H1 (cell line): ENCODE data around the gene POLR3F. TPM values are rescaled to one million over a fixed set of nuclear protein-coding genes. Genes with fewer than 3 reads are reported as not detected.

Source experiments
- CTCF ChIA-PET: fragments of 300-600 bp; sonication (Branson Sonifier 250); formaldehyde crosslinking; loops from one replicate; lab custom pipeline; 2021; ENCODE audit not compliant: partially characterized antibody; lab: Charles Lee
- POLR2A ChIA-PET: fragments of 300-600 bp; sonication (Branson Sonifier 250); formaldehyde crosslinking; loops from one replicate; lab custom pipeline; 2021; ENCODE audit warnings: inconsistent platforms; ENCODE audit not compliant: partially characterized antibody; lab: Charles Lee
- DNase-seq, 2 experiments: peaks; one replicate each; pipeline versions ENCODE4 v3.0.0 to v3.0.0-alpha.2; 2010 to 2022; ENCODE audit warnings: low spot score in 2 of 2, low read depth in 1 of 2, mixed read lengths in 1 of 2
- FAIRE-seq: peaks from 2 replicates; lab custom pipeline; 2011; peaks lifted over from hg19 to GRCh38; lab: Jason Lieb, UNC
- H2AFZ ChIP-seq: 2 replicates; pipeline ENCODE4 v1.8.1; 2012; ENCODE audit warnings: low read length, inconsistent platforms
- H2AK5ac ChIP-seq: 2 replicates; pipeline ENCODE4 v1.6.1; 2013; ENCODE audit warnings: low read depth, low read length
- H2BK120ac ChIP-seq: replicated peaks from 2 replicates; pipeline ENCODE3; 2013; ENCODE audit warnings: low read depth, low read length, inconsistent platforms
- H2BK12ac ChIP-seq: 2 replicates; pipeline ENCODE4 v1.6.1; 2013; ENCODE audit warnings: low read depth, low read length
- H2BK15ac ChIP-seq: 2 replicates; pipeline ENCODE4 v1.6.1; 2013; ENCODE audit warnings: low read length
- H2BK20ac ChIP-seq: 2 replicates; pipeline ENCODE4 v1.6.1; 2013; ENCODE audit warnings: low read length
- H2BK5ac ChIP-seq: 2 replicates; pipeline ENCODE4 v1.6.1; 2013; ENCODE audit warnings: low read depth, low read length
- H3K14ac ChIP-seq: 2 replicates; pipeline ENCODE4 v1.6.1; 2013; ENCODE audit warnings: inconsistent platforms; ENCODE audit not compliant: insufficient read length
- H3K18ac ChIP-seq: 2 replicates; pipeline ENCODE4 v1.6.1; 2013; ENCODE audit warnings: low read length; ENCODE audit errors: extremely low read depth
- H3K23ac ChIP-seq: 2 replicates; pipeline ENCODE4 v1.6.1; 2013; ENCODE audit warnings: inconsistent platforms; ENCODE audit not compliant: insufficient read length
- H3K23me2 ChIP-seq: 2 replicates; pipeline ENCODE4 v1.6.1; 2013; ENCODE audit warnings: low read depth, low read length
- H3K27ac ChIP-seq: 2 replicates; pipeline ENCODE4 v1.6.1; 2011; ENCODE audit warnings: low read depth, low read length, inconsistent platforms
- H3K27me3 ChIP-seq, 4 experiments: replicated peaks in 1 of 4; 1 replicate in 1 of 4; 2 replicates in 3 of 4; pipeline versions ENCODE4 v1.6.1 to v1.8.1; 2011 to 2013; ENCODE audit warnings: low read length in 3 of 4, mild to moderate bottlenecking in 3 of 4, inconsistent platforms in 2 of 4, mixed read lengths in 2 of 4, moderate library complexity in 1 of 4; ENCODE audit not compliant: control insufficient read depth in 3 of 4, insufficient read depth in 3 of 4; ENCODE audit errors: extremely low read depth in 1 of 4
- H3K36me3 ChIP-seq, 4 experiments: 2 replicates each; pipeline versions ENCODE4 v1.6.1 to v1.8.1; 2011 to 2013; ENCODE audit warnings: mild to moderate bottlenecking in 4 of 4, low read length in 3 of 4, moderate library complexity in 2 of 4, control low read depth in 1 of 4, inconsistent platforms in 1 of 4; ENCODE audit not compliant: insufficient read depth in 4 of 4, control insufficient read depth in 2 of 4
- H3K4ac ChIP-seq: replicated peaks from 2 replicates; pipeline ENCODE3; 2013; ENCODE audit warnings: low read length, low read depth, mixed read lengths, inconsistent platforms; ENCODE audit not compliant: insufficient read length
- H3K4me1 ChIP-seq, 4 experiments: replicated peaks in 1 of 4; 1 replicate in 1 of 4; 2 replicates in 3 of 4; pipeline versions ENCODE4 v1.6.1 to v1.8.1; 2011 to 2013; ENCODE audit warnings: low read length in 3 of 4, inconsistent platforms in 2 of 4, mixed read lengths in 1 of 4; ENCODE audit not compliant: insufficient read depth in 4 of 4, control insufficient read depth in 3 of 4
- H3K4me2 ChIP-seq, 2 experiments: 2 replicates each; pipeline versions ENCODE4 v1.6.1 to v1.8.1; 2011 to 2013; ENCODE audit warnings: low read depth in 2 of 2, low read length in 2 of 2, control low read depth in 1 of 2, inconsistent platforms in 1 of 2, mild to moderate bottlenecking in 1 of 2; ENCODE audit not compliant: insufficient read depth in 1 of 2
- H3K4me3 ChIP-seq, 4 experiments: fragments of 200-600, 300-600 bp in 1 of 4; sonication (generic), shearing (Covaris generic), sonication (Bioruptor Twin) in 1 of 4; 2 replicates each; pipeline versions ENCODE4 v1.5.1 to v1.8.1; 2011 to 2016; ENCODE audit warnings: low read length in 4 of 4, low read depth in 3 of 4, control low read depth in 2 of 4, inconsistent platforms in 2 of 4, mild to moderate bottlenecking in 2 of 4, mixed read lengths in 1 of 4, moderate library complexity in 1 of 4; ENCODE audit not compliant: insufficient read depth in 2 of 4; ENCODE audit errors: extremely low read depth in 1 of 4
- H3K56ac ChIP-seq: replicated peaks from 2 replicates; pipeline ENCODE3; 2013; ENCODE audit warnings: low read depth, mild to moderate bottlenecking, mixed read lengths, low read length, inconsistent platforms; ENCODE audit not compliant: insufficient read length
- H3K79me1 ChIP-seq: 2 replicates; pipeline ENCODE4 v1.6.1; 2013; ENCODE audit warnings: low read depth, low read length, control low read depth
- H3K79me2 ChIP-seq, 2 experiments: 2 replicates each; pipeline versions ENCODE4 v1.6.1 to v1.8.1; 2012 to 2013; ENCODE audit warnings: low read length in 2 of 2, mild to moderate bottlenecking in 2 of 2, inconsistent platforms in 1 of 2; ENCODE audit not compliant: insufficient read depth in 2 of 2, control insufficient read depth in 1 of 2
- H3K9ac ChIP-seq, 4 experiments: replicated peaks in 1 of 4; 1 replicate in 1 of 4; 2 replicates in 3 of 4; pipeline versions ENCODE4 v1.6.1 to v1.8.1; 2011 to 2013; ENCODE audit warnings: low read depth in 3 of 4, low read length in 3 of 4, control low read depth in 2 of 4, mild to moderate bottlenecking in 2 of 4, moderate library complexity in 2 of 4, inconsistent platforms in 1 of 4; ENCODE audit errors: extremely low read depth in 1 of 4
- H3K9me3 ChIP-seq, 2 experiments: 2 replicates each; pipeline versions ENCODE4 v1.6.1 to v1.8.1; 2012 to 2013; ENCODE audit warnings: mild to moderate bottlenecking in 2 of 2, moderate library complexity in 2 of 2, control low read depth in 1 of 2, inconsistent platforms in 1 of 2, low read depth in 1 of 2, low read length in 1 of 2, mixed read lengths in 1 of 2; ENCODE audit not compliant: insufficient read depth in 2 of 2
- H4K20me1 ChIP-seq, 2 experiments: replicated peaks in 1 of 2; 2 replicates each; pipeline versions ENCODE3 to v1.8.1; 2011 to 2013; ENCODE audit warnings: inconsistent platforms in 2 of 2, low read length in 2 of 2, mild to moderate bottlenecking in 1 of 2; ENCODE audit not compliant: insufficient read depth in 2 of 2, control insufficient read depth in 1 of 2
- H4K5ac ChIP-seq: 2 replicates; pipeline ENCODE4 v1.6.1; 2013; ENCODE audit warnings: low read length, low read depth, mixed read lengths, inconsistent platforms; ENCODE audit not compliant: insufficient read length
- H4K8ac ChIP-seq: 2 replicates; pipeline ENCODE4 v1.8.0; 2013; ENCODE audit warnings: mild to moderate bottlenecking, moderate library complexity, low read length, inconsistent platforms; ENCODE audit not compliant: insufficient read depth; ENCODE audit errors: extremely low read depth
- H4K91ac ChIP-seq: replicated peaks from 2 replicates; pipeline ENCODE3; 2013; ENCODE audit warnings: low read length, mixed read lengths, inconsistent platforms; ENCODE audit not compliant: insufficient read length
- CBX8 ChIP-seq: fragments of 300-800, 300-1000 bp; sonication (generic); IDR thresholded peaks from 2 replicates; pipeline ENCODE4 v1.7.1; 2016; ENCODE audit warnings: low read depth, low read length, borderline replicate concordance
- EP300 ChIP-seq, 2 experiments: IDR thresholded peaks; 1 replicate in 1 of 2; 2 replicates in 1 of 2; pipeline ENCODE4 v1.6.1; 2011 to 2012; ENCODE audit warnings: low read depth in 2 of 2, low read length in 2 of 2, mild to moderate bottlenecking in 2 of 2, borderline replicate concordance in 1 of 2, inconsistent platforms in 1 of 2, moderate library complexity in 1 of 2
- JUN ChIP-seq: IDR thresholded peaks from 2 replicates; pipeline ENCODE4 v1.6.1; 2011; ENCODE audit warnings: low read depth, mild to moderate bottlenecking, improper control_type of control experiment, low read length
- NRF1 ChIP-seq: IDR thresholded peaks from 2 replicates; pipeline ENCODE4 v1.6.1; 2011; ENCODE audit warnings: mild to moderate bottlenecking, low read depth, low read length, improper control_type of control experiment
- RFX5 ChIP-seq: IDR thresholded peaks from 2 replicates; pipeline ENCODE4 v1.6.1; 2011; ENCODE audit warnings: low read depth, low read length, improper control_type of control experiment, borderline replicate concordance
- RNF2 ChIP-seq: fragments of 200-900, 300-1000 bp; sonication (generic); IDR thresholded peaks from 2 replicates; pipeline ENCODE4 v1.7.1; 2016; ENCODE audit warnings: borderline replicate concordance, low read depth, mild to moderate bottlenecking, antibody characterized with exemption, low read length; ENCODE audit not compliant: poor library complexity, severe bottlenecking; ENCODE audit errors: missing control alignments
- SIX5 ChIP-seq: IDR thresholded peaks from 2 replicates; pipeline ENCODE4 v1.6.1; 2011; ENCODE audit warnings: mild to moderate bottlenecking, low read depth, low read length
- TCF12 ChIP-seq: IDR thresholded peaks from 2 replicates; pipeline ENCODE4 v1.6.1; 2011; ENCODE audit warnings: low read depth, mild to moderate bottlenecking, low read length
- WGBS, 2 experiments: shearing (Covaris generic) in 1 of 2; methylation state at CpG; one replicate each; pipeline versions ENCODE4 v1.1.6 to v1.1.7; 2013 to 2015; ENCODE audit warnings: low lambda C conversion rate in 2 of 2, mixed read lengths in 2 of 2, inconsistent platforms in 1 of 2, low coverage in 1 of 2, missing lambda C conversion rate in 1 of 2; ENCODE audit not compliant: insufficient replicate concordance in 2 of 2, insufficient coverage in 1 of 2, insufficient read length in 1 of 2; ENCODE audit errors: extremely low coverage in 1 of 2, missing lambda C conversion rate in 1 of 2; 5-methylcytosine and 5-hydroxymethylcytosine counted together
- polyA plus RNA-seq, 7 experiments: library from polyadenylated mRNA; depleted of rRNA in 3 of 7; stranded (reverse) in 5 of 7; unstranded in 2 of 7; fragments of >200 nt in 5 of 7; fragments of 200-250 nt in 2 of 7; gene quantifications; 1 replicate in 5 of 7; 2 replicates in 1 of 7; 4 replicates in 1 of 7; pipeline versions ENCODE4 v1.2.1 to v1.2.3, GENCODE V29; 2011 to 2013; ENCODE audit warnings: missing spikeins in 2 of 7, mixed read lengths in 2 of 7
- total RNA-seq: library from RNA; stranded (reverse); fragmentation: NEBNext Ultra II Directional; extraction: Animal tissue kit (Norgen Biotek cat#: 25700); gene quantifications from 2 replicates; pipeline ENCODE4 v1.2.1, GENCODE V29; 2021
- TF ChIP-seq, protein P1 (sequence below): IDR thresholded peaks from 2 replicates; pipeline ENCODE4 v1.6.1; 2012; ENCODE audit warnings: inconsistent platforms
- TF ChIP-seq, protein P2 (sequence below): IDR thresholded peaks from 2 replicates; pipeline ENCODE4 v1.6.1; 2012; ENCODE audit warnings: low read length, inconsistent platforms

POLR3F gene
- total and polyA plus RNA-seq, 2 of the 8 experiments (the other 6 are each of a cell fraction or from before 2014, with no cell fraction given): 5.7 to 14.0 TPM

DNA sequence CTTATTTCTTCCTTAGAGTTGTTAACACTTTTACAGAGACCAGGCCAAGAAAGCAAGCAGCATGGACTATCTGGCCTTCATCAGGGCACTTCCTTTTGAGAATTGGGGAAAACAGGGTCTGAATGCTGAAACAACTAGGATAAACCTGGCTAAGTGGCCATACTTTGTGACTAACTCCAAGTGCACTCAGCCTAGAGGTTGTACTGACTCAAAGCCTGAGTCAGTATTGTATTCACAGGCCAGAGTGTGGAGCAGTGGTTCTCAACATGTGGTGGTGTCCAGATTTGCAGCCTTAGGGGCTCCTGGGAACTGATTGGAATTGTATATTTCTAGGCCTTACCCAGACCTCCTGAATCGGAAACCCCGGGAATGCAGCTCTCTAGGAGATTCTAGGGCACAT, 60.6 kb downstream of the POLR3F start:
- Histone ChIP-seq H3K79me1 (no peaks in the 10 kb centered on the region; the same call in 1 of the 2 replicates), H3K4me1 (no peaks in the 10 kb centered on the region), H2BK5ac (no peak overlapping the region), H2BK12ac (no peak overlapping the region), H3K23ac (no peak overlapping the region), H3K27me3 (no peaks in the 10 kb centered on the region), H3K14ac (no peak overlapping the region), H3K4me3 (no peak overlapping the region), H2BK15ac (no peak overlapping the region), H3K4ac (no peak overlapping the region), H4K5ac (no peak overlapping the region), H3K9me3 (no peaks in the 10 kb centered on the region), H3K23me2 (no peaks in the 10 kb centered on the region), H2AFZ (no peak overlapping the region), H2BK120ac (no peak overlapping the region), H2AK5ac (no peak overlapping the region), H2BK20ac (no peak overlapping the region), H3K36me3 (peaks cover 15 to 70% (median 65%) of the 10 kb centered on the region in 4 experiments), H3K18ac (no peak overlapping the region), H3K27ac (no peak overlapping the region), H4K20me1 (peaks cover 0 to 4% of the 10 kb centered on the region in 2 experiments), H3K4me2 (no peak overlapping the region), H4K91ac (no peak overlapping the region), H3K56ac (no peak overlapping the region), H4K8ac (no peak overlapping the region), H3K79me2 (no peaks in the 10 kb centered on the region), H3K9ac (no peak overlapping the region)
- ChIA-PET POLR2A (interaction anchor here (0.6 to 1.5 kb wide), 3 partner anchors 19 to 774 kb away, joined by 3 to 4 read pairs (median 4); no protein-coding TSS in a partner anchor), CTCF (interaction anchor here (1.3 to 1.7 kb wide), 2 partner anchors 13 to 21 kb away, joined by 3 to 6 read pairs; partner anchors contain the start of gene SEC23B)
- FAIRE-seq (no peak), DNase-seq (no peak)
- WGBS, 2 experiments: 93% methylated on average over 2 of the region's 2 CpGs; no CpG with 5 or more reads in 1 of the 2 experiments
- TF ChIP-seq RNF2: no peak
- TF ChIP-seq TCF12: no peak
- no peak for TF ChIP-seq SIX5
- TF ChIP-seq NRF1: no peak
- TF ChIP-seq, protein P1, sequence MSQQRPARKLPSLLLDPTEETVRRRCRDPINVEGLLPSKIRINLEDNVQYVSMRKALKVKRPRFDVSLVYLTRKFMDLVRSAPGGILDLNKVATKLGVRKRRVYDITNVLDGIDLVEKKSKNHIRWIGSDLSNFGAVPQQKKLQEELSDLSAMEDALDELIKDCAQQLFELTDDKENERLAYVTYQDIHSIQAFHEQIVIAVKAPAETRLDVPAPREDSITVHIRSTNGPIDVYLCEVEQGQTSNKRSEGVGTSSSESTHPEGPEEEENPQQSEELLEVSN: no peak
- TF ChIP-seq JUN: no peak
- TF ChIP-seq CBX8: no peak
- TF ChIP-seq, protein P2, sequence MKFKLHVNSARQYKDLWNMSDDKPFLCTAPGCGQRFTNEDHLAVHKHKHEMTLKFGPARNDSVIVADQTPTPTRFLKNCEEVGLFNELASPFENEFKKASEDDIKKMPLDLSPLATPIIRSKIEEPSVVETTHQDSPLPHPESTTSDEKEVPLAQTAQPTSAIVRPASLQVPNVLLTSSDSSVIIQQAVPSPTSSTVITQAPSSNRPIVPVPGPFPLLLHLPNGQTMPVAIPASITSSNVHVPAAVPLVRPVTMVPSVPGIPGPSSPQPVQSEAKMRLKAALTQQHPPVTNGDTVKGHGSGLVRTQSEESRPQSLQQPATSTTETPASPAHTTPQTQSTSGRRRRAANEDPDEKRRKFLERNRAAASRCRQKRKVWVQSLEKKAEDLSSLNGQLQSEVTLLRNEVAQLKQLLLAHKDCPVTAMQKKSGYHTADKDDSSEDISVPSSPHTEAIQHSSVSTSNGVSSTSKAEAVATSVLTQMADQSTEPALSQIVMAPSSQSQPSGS: no peak
- no peak for TF ChIP-seq EP300 (IDR thresholded peaks at IDR 0.05; ENCODE audit: borderline replicate concordance in 1 of 2, low read depth in 2 of 2, low read length in 2 of 2)
- no peak for TF ChIP-seq RFX5
